PFSK-1 (cell line): ENCODE results near the gene POMC.

Source experiments
- POLR2AphosphoS5 ChIP-seq: IDR thresholded peaks from 2 replicates; pipeline ENCODE4 v1.6.1; 2012; ENCODE audit warnings: low read depth, mild to moderate bottlenecking, control low read depth, low read length, moderate library complexity
- SIN3A ChIP-seq: IDR thresholded peaks from 2 replicates; pipeline ENCODE4 v1.6.1; 2012; ENCODE audit warnings: mild to moderate bottlenecking, low read length, moderate library complexity, borderline replicate concordance; ENCODE audit not compliant: insufficient read depth

- TF ChIP-seq POLR2AphosphoS5 (no peak), SIN3A (no peak)
Observed at GRCh38 chr2:25170888-25171287, 2.5 kb upstream of the POMC start.
